Thyroid gland (tissue), 4 donors: ENCODE measurements around the gene GOLT1B. TPM values are rescaled to one million over a fixed set of nuclear protein-coding genes. Genes with fewer than 3 reads are reported as not detected.
A peak's percentile ranks its signal among the peaks of the same experiment; 100 is the strongest.

Experiments used
- DNase-seq, 2 donors: peaks; one replicate each; pipeline ENCODE4 v3.0.0-alpha.2; 2019
- H3K27ac ChIP-seq, 3 donors: fragments of 200-600 bp; sonication (generic); 1 replicate in 2 of 3; 2 replicates in 1 of 3; pipeline ENCODE4 v1.5.1; 2016 to 2019; ENCODE audit warnings: mild to moderate bottlenecking in 1 of 3, moderate library complexity in 1 of 3
- H3K27me3 ChIP-seq: fragments of 200-600 bp; sonication (generic); one replicate; pipeline ENCODE4 v1.5.1; 2019
- H3K36me3 ChIP-seq, 2 donors: fragments of 200-600 bp; sonication (generic); one replicate each; pipeline ENCODE4 v1.5.1; 2016 to 2019
- H3K4me1 ChIP-seq, 2 donors: fragments of 200-600 bp; sonication (generic); one replicate each; pipeline ENCODE4 v1.5.1; 2017 to 2019
- H3K4me3 ChIP-seq, 3 donors: fragments of 200-600 bp; sonication (generic); replicated peaks in 1 of 3; 1 replicate in 2 of 3; 2 replicates in 1 of 3; pipeline ENCODE4 v1.5.1; 2016; ENCODE audit warnings: mild to moderate bottlenecking in 1 of 3
- H3K9me3 ChIP-seq: fragments of 200-600 bp; sonication (generic); one replicate; pipeline ENCODE4 v1.5.1; 2017
- POLR2A ChIP-seq, 2 donors: fragments of 450-650 bp; IDR thresholded peaks; one replicate each; pipeline ENCODE4 v1.6.1; 2017; ENCODE audit warnings: antibody characterized with exemption in 2 of 2, mild to moderate bottlenecking in 2 of 2, moderate library complexity in 1 of 2
- WGBS, 2 donors: methylation state at CpG; one replicate each; pipeline ENCODE4 v1.1.5; 2017; 5-methylcytosine and 5-hydroxymethylcytosine counted together
- intact Hi-C: fragments of 100-400 bp; cut with DNase I; formaldehyde crosslinking; loops from one replicate; pipeline ENCODE4 v1.15.1; 2023
- total RNA-seq, 4 donors: library from RNA; depleted of rRNA; stranded (reverse); fragments of >200 nt; gene quantifications; one replicate each; pipeline ENCODE4 v1.2.3, GENCODE V29; 2016
- TF ChIP-seq, protein P1 (sequence below), 6 experiments: fragments of 200-600 bp in 3 of 6; fragments of 450-650 bp in 3 of 6; sonication (generic) in 3 of 6; IDR thresholded peaks; one replicate each; pipeline ENCODE4 v1.5.1; 2016 to 2019; ENCODE audit warnings: antibody characterized with exemption in 6 of 6, mild to moderate bottlenecking in 2 of 6, inconsistent platforms in 1 of 6, moderate library complexity in 1 of 6

The GOLT1B gene
- total RNA-seq, 4 donors from 2014 or later = 22.5 to 108 (median 40.1) TPM

DNA sequence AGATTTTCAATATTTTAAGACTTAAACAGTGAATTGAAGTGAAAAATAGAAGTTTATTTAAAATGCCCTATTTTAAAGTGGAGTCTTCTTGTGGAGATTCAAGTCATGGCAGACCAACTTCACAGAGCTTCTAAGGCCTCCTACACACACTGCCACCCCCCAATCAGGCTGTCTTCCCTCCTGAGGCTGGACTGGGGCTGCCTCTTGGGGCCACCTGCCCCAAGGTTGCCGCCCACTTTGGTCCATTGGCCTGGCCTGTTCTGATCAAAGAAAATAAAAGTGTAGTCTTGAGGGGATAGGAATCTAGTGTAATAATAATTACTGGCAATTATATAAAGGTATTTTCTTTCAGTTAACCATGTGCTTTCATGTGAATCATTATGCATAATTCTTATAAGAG lies 1.3 kb downstream of the GOLT1B start:
- WGBS, 2 donors = 74 to 85% methylated on average over 1 of the region's 1 CpG
- TF ChIP-seq, protein P1, sequence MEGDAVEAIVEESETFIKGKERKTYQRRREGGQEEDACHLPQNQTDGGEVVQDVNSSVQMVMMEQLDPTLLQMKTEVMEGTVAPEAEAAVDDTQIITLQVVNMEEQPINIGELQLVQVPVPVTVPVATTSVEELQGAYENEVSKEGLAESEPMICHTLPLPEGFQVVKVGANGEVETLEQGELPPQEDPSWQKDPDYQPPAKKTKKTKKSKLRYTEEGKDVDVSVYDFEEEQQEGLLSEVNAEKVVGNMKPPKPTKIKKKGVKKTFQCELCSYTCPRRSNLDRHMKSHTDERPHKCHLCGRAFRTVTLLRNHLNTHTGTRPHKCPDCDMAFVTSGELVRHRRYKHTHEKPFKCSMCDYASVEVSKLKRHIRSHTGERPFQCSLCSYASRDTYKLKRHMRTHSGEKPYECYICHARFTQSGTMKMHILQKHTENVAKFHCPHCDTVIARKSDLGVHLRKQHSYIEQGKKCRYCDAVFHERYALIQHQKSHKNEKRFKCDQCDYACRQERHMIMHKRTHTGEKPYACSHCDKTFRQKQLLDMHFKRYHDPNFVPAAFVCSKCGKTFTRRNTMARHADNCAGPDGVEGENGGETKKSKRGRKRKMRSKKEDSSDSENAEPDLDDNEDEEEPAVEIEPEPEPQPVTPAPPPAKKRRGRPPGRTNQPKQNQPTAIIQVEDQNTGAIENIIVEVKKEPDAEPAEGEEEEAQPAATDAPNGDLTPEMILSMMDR (IDR thresholded peaks at IDR 0.05) = no peak
- TF ChIP-seq POLR2A (IDR thresholded peaks at IDR 0.05) = no peak
- no peaks in the 10 kb centered on the region for H3K27me3 ChIP-seq
- DNase-seq = no peak
- peak overlapping the region in 1 of 3 donors; percentile 78 for H3K27ac ChIP-seq
- H3K4me1 ChIP-seq = peaks cover 13 to 39% of the 10 kb centered on the region in 2 donors
- H3K9me3 ChIP-seq = no peaks in the 10 kb centered on the region
- intact Hi-C loops = no loop called here
- peaks cover 0 to 5% of the 10 kb centered on the region in 2 donors for H3K36me3 ChIP-seq
- peak overlapping the region in 1 of 3 donors; percentile 89 for H3K4me3 ChIP-seq

DNA sequence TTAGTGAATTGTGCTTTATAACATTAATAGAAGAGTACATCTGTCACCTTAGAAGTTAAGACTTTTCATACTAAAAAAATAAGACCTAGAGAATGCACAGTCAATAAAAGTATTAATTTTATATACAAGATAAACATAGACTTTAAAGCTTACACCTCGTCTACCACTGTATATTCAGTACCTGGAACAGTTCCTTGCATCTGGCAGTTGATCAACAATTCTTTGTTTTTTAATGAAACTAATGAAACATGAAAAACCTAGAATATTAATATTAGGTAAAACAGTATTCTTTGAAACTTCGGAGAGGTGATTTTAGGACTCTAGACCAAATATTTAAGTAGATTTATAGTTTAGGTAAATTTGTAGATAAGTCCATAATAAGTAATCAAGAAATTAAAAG lies 4.3 kb downstream of the GOLT1B start:
- TF ChIP-seq, protein P1 (IDR thresholded peaks at IDR 0.05) = no peak
- no peak for TF ChIP-seq POLR2A (IDR thresholded peaks at IDR 0.05)
- Histone ChIP-seq H3K4me3 (no peak overlapping the region), H3K27me3 (no peaks in the 10 kb centered on the region), H3K36me3 (no peaks in the 10 kb centered on the region), H3K9me3 (no peaks in the 10 kb centered on the region), H3K27ac (no peak overlapping the region), H3K4me1 (peaks cover 13 to 26% of the 10 kb centered on the region in 2 donors)
- DNase-seq = no peak
- intact Hi-C loops = no loop called here
- WGBS, 2 donors = 33 to 42% methylated on average over 2 of the region's 2 CpGs

DNA sequence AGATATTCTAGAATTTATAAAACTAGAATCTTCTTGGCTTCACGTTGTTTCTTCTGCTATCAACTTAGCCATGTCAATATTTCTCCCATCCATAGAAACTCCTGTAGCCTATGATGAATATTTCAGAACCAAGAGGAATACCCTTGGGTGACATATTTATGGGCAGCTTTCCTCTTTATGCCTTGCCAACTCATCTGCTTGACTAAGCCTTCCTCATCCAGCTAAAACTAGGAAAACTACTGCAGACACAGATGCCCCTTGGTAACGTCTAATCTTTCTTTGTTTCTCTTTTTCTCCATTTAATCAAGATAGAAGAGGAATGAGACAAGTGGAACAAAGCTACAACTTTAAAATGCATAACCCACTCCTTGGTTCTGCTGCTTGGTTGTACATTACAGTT lies 6.3 kb downstream of the GOLT1B start:
- WGBS, 2 donors = 85 to 87% methylated on average over 2 of the region's 2 CpGs

DNA sequence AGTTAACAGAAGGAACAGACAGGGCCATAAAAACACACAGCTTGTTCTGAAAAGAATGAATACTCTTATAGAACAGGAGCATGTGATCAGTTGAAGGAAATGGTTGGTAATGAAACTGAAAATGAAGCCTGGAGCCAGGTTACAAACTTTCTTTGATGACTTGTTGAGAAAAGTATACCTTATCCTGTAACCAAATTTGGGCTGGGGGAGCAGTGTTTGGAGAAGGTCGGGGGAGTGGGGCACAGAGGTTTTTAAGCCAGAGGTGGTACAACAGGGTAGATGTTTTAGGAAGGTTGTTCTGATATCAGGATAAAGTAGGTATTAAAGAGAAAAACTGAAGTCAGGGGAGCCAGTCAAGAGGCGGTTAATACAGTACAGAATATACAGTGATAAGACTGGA lies 8.2 kb downstream of the GOLT1B start:
- intact Hi-C loops = no loop called here
- Histone ChIP-seq H3K4me3 (no peak overlapping the region), H3K36me3 (peaks cover 6 to 10% of the 10 kb centered on the region in 2 donors), H3K27me3 (no peaks in the 10 kb centered on the region), H3K4me1 (peaks cover 0 to 5% of the 10 kb centered on the region in 2 donors), H3K27ac (no peak overlapping the region), H3K9me3 (no peaks in the 10 kb centered on the region)
- no peak for DNase-seq
- 41 to 50% methylated on average over 2 of the region's 2 CpGs for WGBS, 2 donors
- TF ChIP-seq, protein P1 (IDR thresholded peaks at IDR 0.05) = no peak
- no peak for TF ChIP-seq POLR2A (IDR thresholded peaks at IDR 0.05)

More for the DNA sequence above, 6.3 kb downstream of the GOLT1B start:
- no peak overlapping the region for H3K4me3 ChIP-seq
- DNase-seq = no peak
- TF ChIP-seq POLR2A (IDR thresholded peaks at IDR 0.05) = no peak
- TF ChIP-seq, protein P1 (IDR thresholded peaks at IDR 0.05) = no peak
- peaks cover 1 to 3% of the 10 kb centered on the region in 2 donors for H3K36me3 ChIP-seq
- intact Hi-C loops = no loop called here
- H3K27ac ChIP-seq = no peak overlapping the region
- no peaks in the 10 kb centered on the region for H3K27me3 ChIP-seq
- no peaks in the 10 kb centered on the region for H3K9me3 ChIP-seq
- H3K4me1 ChIP-seq = peaks cover 9 to 21% of the 10 kb centered on the region in 2 donors

DNA sequence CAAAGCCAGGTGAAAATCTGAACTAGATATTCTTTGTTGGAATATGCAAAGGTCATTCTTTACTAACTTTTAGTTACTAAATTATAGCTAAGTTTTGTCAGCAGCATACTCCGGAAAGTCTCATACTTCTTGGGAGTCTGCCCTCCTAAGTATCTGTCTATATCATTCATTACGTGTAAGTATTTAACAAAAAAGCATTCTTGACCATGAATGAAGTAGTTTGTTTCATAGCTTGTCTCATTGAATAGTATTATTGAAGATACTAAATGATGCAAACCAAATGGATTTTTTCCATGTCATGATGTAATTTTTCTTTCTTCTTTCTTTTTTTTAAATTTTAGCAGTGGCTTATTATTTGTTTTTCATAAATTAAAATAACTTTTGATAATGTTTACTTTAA lies 14.7 kb downstream of the GOLT1B start:
- intact Hi-C loops = no loop called here
- TF ChIP-seq POLR2A (IDR thresholded peaks at IDR 0.05) = no peak
- TF ChIP-seq, protein P1 (IDR thresholded peaks at IDR 0.05) = no peak
- no peaks in the 10 kb centered on the region for H3K9me3 ChIP-seq
- no peak for DNase-seq
- H3K27ac ChIP-seq = no peak overlapping the region
- no peak overlapping the region for H3K4me3 ChIP-seq
- H3K36me3 ChIP-seq = peaks cover 6 to 10% of the 10 kb centered on the region in 2 donors
- 97% methylated on average over 2 of the region's 2 CpGs for WGBS, 2 donors
- H3K27me3 ChIP-seq = no peaks in the 10 kb centered on the region
- no peaks in the 10 kb centered on the region for H3K4me1 ChIP-seq
